Liver (tissue), 9 donors: Measurements from ENCODE around the gene RESF1. TPM values are rescaled to one million over a fixed set of nuclear protein-coding genes. Genes with fewer than 3 reads are reported as not detected.

Source experiments
- DNase-seq: peaks from one replicate; pipeline ENCODE4 v3.0.0-alpha.2; 2017; ENCODE audit warnings: low spot score
- H3K27ac ChIP-seq, 2 donors: one replicate each; pipeline ENCODE4 v1.7.0; 2013; ENCODE audit warnings: inconsistent platforms in 2 of 2, low read length in 2 of 2, control low read depth in 1 of 2, low read depth in 1 of 2, mild to moderate bottlenecking in 1 of 2
- H3K27me3 ChIP-seq, 4 donors: one replicate each; pipeline versions ENCODE4 v1.6.1 to v1.7.0; 2013; ENCODE audit warnings: low read length in 3 of 4, inconsistent platforms in 1 of 4, mild to moderate bottlenecking in 1 of 4, moderate library complexity in 1 of 4; ENCODE audit not compliant: control insufficient read depth in 4 of 4, insufficient read depth in 4 of 4
- H3K36me3 ChIP-seq, 4 donors: one replicate each; pipeline versions ENCODE4 v1.6.1 to v1.7.0; 2013; ENCODE audit warnings: low read length in 3 of 4, mild to moderate bottlenecking in 3 of 4, low read depth in 1 of 4, moderate library complexity in 1 of 4; ENCODE audit not compliant: control insufficient read depth in 4 of 4, insufficient read depth in 3 of 4
- H3K4me1 ChIP-seq, 4 donors: one replicate each; pipeline versions ENCODE4 v1.6.1 to v1.7.0; 2013; ENCODE audit warnings: low read length in 3 of 4, mild to moderate bottlenecking in 3 of 4, moderate library complexity in 1 of 4; ENCODE audit not compliant: control insufficient read depth in 4 of 4, insufficient read depth in 4 of 4
- H3K4me3 ChIP-seq, 3 donors: one replicate each; pipeline versions ENCODE4 v1.6.1 to v1.7.0; 2013; ENCODE audit warnings: low read length in 3 of 3, control low read depth in 1 of 3, low read depth in 1 of 3, mild to moderate bottlenecking in 1 of 3
- H3K9ac ChIP-seq, 2 donors: one replicate each; pipeline ENCODE4 v1.7.0; 2013; ENCODE audit warnings: low read length in 2 of 2, mild to moderate bottlenecking in 2 of 2, moderate library complexity in 2 of 2, control low read depth in 1 of 2, low read depth in 1 of 2
- H3K9me3 ChIP-seq, 4 donors: one replicate each; pipeline versions ENCODE4 v1.6.1 to v1.7.0; 2013; ENCODE audit warnings: low read length in 3 of 4; ENCODE audit not compliant: control insufficient read depth in 4 of 4
- HNF4A ChIP-seq, 2 donors: conservative IDR thresholded peaks; 2 replicates each; pipeline ENCODE4 v1.6.1; 2016; ENCODE audit warnings: antibody characterized with exemption in 2 of 2, mild to moderate bottlenecking in 2 of 2
- HNF4G ChIP-seq: IDR thresholded peaks from 2 replicates; pipeline ENCODE4 v1.6.1; 2016; ENCODE audit warnings: antibody characterized with exemption
- JUND ChIP-seq, 2 donors: IDR thresholded peaks; 2 replicates each; pipeline ENCODE4 v1.6.1; 2016; ENCODE audit warnings: antibody characterized with exemption in 2 of 2
- MAX ChIP-seq: IDR thresholded peaks from 2 replicates; pipeline ENCODE4 v1.6.1; 2016; ENCODE audit warnings: antibody characterized with exemption
- RAD21 ChIP-seq, 2 donors: IDR thresholded peaks; 2 replicates each; pipeline ENCODE4 v1.6.1; 2016; ENCODE audit warnings: antibody characterized with exemption in 2 of 2, mild to moderate bottlenecking in 2 of 2
- RXRA ChIP-seq, 2 donors: IDR thresholded peaks; 2 replicates each; pipeline ENCODE4 v1.6.1; 2017 to 2018; ENCODE audit warnings: antibody characterized with exemption in 2 of 2, mild to moderate bottlenecking in 1 of 2
- SP1 ChIP-seq: IDR thresholded peaks from 2 replicates; pipeline ENCODE4 v1.6.1; 2018; ENCODE audit warnings: antibody characterized with exemption, mild to moderate bottlenecking
- YY1 ChIP-seq: IDR thresholded peaks from 2 replicates; pipeline ENCODE4 v1.6.1; 2016; ENCODE audit warnings: antibody characterized with exemption, mild to moderate bottlenecking
- ZBTB33 ChIP-seq: IDR thresholded peaks from 2 replicates; pipeline ENCODE4 v1.6.1; 2016; ENCODE audit warnings: antibody characterized with exemption
- WGBS: extraction: QIAGEN DNeasy Blood & Tissue Kit; methylation state at CpG from one replicate; pipeline ENCODE4 v1.1.7; 2013; 5-methylcytosine and 5-hydroxymethylcytosine counted together
- polyA plus RNA-seq, 2 donors: library from polyadenylated mRNA; stranded (reverse) in 1 of 2; unstranded in 1 of 2; fragments of 200-250 nt in 1 of 2; fragments of >200 nt in 1 of 2; fragmentation: Nextera tagmentation in 1 of 2; extraction: Ambion mirVana in 1 of 2; gene quantifications; one replicate each; pipeline versions ENCODE4 v1.2.1 to v1.2.3, GENCODE V29; 2013 to 2015
- total RNA-seq, 2 donors: library from RNA; depleted of rRNA; stranded (reverse); fragments of >200 nt; gene quantifications; one replicate each; pipeline ENCODE4 v1.2.3, GENCODE V29; 2014
- TF ChIP-seq, protein P1 (sequence below): IDR thresholded peaks from 2 replicates; pipeline ENCODE4 v1.6.1; 2016; ENCODE audit warnings: antibody characterized with exemption, mild to moderate bottlenecking
- donor health status: healthy.
- donor health status: healthy.
- donor health status: healthy.
- donor health status: healthy.
- donor health status: healthy.

Gene RESF1
- total and polyA plus RNA-seq, 4 donors, result 19.5 to 69.7 (median 37.2) TPM

- Histone ChIP-seq H3K4me3 (no peak overlapping the region), H3K36me3 (peaks cover 0 to 19% (median 8%) of the 10 kb centered on the region in 4 donors), H3K27ac (no peak overlapping the region), H3K9ac (no peak overlapping the region), H3K4me1 (peaks cover 15 to 50% (median 27%) of the 10 kb centered on the region in 4 donors), H3K27me3 (no peaks in the 10 kb centered on the region), H3K9me3 (no peaks in the 10 kb centered on the region)
- TF ChIP-seq MAX, result no peak
- TF ChIP-seq RAD21 (IDR thresholded peaks at IDR 0.05), result no peak
- no peak for TF ChIP-seq ZBTB33
- TF ChIP-seq JUND (IDR thresholded peaks at IDR 0.05), result no peak
- no peak for TF ChIP-seq SP1
- no peak for TF ChIP-seq YY1
- WGBS, result 95% methylated on average over 9 of the region's 9 CpGs
- DNase-seq, result no peak
These were observed 5.9 kb downstream of the RESF1 start for GRCh38 chr12:31965090-31965489.

- DNase-seq, result no peak
- TF ChIP-seq MAX (no peak), RAD21 (IDR thresholded peaks at IDR 0.05) (peak; percentile 3 to 40), SP1 (no peak), YY1 (peak; percentile 65), HNF4A (conservative IDR thresholded peaks at IDR 0.05) (peak; percentile 21 to 78), RXRA (IDR thresholded peaks at IDR 0.05) (peak in 1 of 2 donors; percentile 65), ZBTB33 (no peak), JUND (IDR thresholded peaks at IDR 0.05) (peak in 1 of 2 donors; percentile 45), HNF4G (no peak)
- TF ChIP-seq, protein P1, sequence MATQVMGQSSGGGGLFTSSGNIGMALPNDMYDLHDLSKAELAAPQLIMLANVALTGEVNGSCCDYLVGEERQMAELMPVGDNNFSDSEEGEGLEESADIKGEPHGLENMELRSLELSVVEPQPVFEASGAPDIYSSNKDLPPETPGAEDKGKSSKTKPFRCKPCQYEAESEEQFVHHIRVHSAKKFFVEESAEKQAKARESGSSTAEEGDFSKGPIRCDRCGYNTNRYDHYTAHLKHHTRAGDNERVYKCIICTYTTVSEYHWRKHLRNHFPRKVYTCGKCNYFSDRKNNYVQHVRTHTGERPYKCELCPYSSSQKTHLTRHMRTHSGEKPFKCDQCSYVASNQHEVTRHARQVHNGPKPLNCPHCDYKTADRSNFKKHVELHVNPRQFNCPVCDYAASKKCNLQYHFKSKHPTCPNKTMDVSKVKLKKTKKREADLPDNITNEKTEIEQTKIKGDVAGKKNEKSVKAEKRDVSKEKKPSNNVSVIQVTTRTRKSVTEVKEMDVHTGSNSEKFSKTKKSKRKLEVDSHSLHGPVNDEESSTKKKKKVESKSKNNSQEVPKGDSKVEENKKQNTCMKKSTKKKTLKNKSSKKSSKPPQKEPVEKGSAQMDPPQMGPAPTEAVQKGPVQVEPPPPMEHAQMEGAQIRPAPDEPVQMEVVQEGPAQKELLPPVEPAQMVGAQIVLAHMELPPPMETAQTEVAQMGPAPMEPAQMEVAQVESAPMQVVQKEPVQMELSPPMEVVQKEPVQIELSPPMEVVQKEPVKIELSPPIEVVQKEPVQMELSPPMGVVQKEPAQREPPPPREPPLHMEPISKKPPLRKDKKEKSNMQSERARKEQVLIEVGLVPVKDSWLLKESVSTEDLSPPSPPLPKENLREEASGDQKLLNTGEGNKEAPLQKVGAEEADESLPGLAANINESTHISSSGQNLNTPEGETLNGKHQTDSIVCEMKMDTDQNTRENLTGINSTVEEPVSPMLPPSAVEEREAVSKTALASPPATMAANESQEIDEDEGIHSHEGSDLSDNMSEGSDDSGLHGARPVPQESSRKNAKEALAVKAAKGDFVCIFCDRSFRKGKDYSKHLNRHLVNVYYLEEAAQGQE, result peak; percentile 53
- Histone ChIP-seq H3K36me3 (peaks cover 3 to 33% (median 14%) of the 10 kb centered on the region in 4 donors), H3K9ac (peak overlapping the region in 1 of 2 donors; percentile 24), H3K27ac (peak overlapping the region; percentile 48 to 68), H3K9me3 (no peaks in the 10 kb centered on the region), H3K27me3 (no peaks in the 10 kb centered on the region), H3K4me3 (no peak overlapping the region), H3K4me1 (peaks cover 14 to 36% (median 17%) of the 10 kb centered on the region in 4 donors)
- 45% methylated on average over 5 of the region's 5 CpGs for WGBS
These were observed 7.5 kb downstream of the RESF1 start for GRCh38 chr12:31966558-31967205.
